22Rv1 (cell line): ENCODE results near the gene OR4K2.

ENCODE experiments used
- CTCF ChIP-seq: fragments of 450-650 bp; IDR thresholded peaks from 2 replicates; pipeline ENCODE4 v1.5.1; 2017; ENCODE audit warnings: mild to moderate bottlenecking
- ZFX ChIP-seq: fragments of 450-650 bp; IDR thresholded peaks from 2 replicates; pipeline ENCODE4 v1.6.1; 2017; ENCODE audit warnings: antibody characterized with exemption, borderline replicate concordance

- TF ChIP-seq CTCF: no peak
- TF ChIP-seq ZFX: no peak
Measured at GRCh38 chr14:19902409-19902808, 27.5 kb downstream of the OR4K2 start.
